K562 (cell line): Measurements from ENCODE around the gene SLC25A11.

ENCODE experiments used
- BACH1 ChIP-seq: fragments of 200-800 bp; sonication (Bioruptor generic); IDR thresholded peaks from 2 replicates; pipeline ENCODE4 v1.6.1; 2016; ENCODE audit warnings: missing genetic modification characterization, missing compliant biosample characterization
- CC2D1A ChIP-seq: fragments of 450-650 bp; IDR thresholded peaks from 2 replicates; pipeline ENCODE4 v1.6.1; 2017; ENCODE audit warnings: mild to moderate bottlenecking
- EZH2 ChIP-seq: IDR thresholded peaks from 2 replicates; pipeline ENCODE4 v1.6.1; 2012; ENCODE audit warnings: low read depth, mild to moderate bottlenecking, inconsistent platforms, low read length, borderline replicate concordance
- FOSL1 ChIP-seq: fragments of 200-800 bp; sonication (Bioruptor generic); conservative IDR thresholded peaks from 2 replicates; pipeline ENCODE4 v1.6.1; 2016; ENCODE audit warnings: missing genetic modification characterization, missing compliant biosample characterization
- NEUROD1 ChIP-seq: fragments of 150-350 bp; IDR thresholded peaks from 2 replicates; pipeline ENCODE4 v1.6.1; 2014; ENCODE audit warnings: borderline replicate concordance, low read length, low read depth; ENCODE audit not compliant: partially characterized antibody
- NFRKB ChIP-seq: fragments of 450-650 bp; IDR thresholded peaks from 2 replicates; pipeline ENCODE4 v1.6.1; 2016; ENCODE audit warnings: low read depth
- TCF7 ChIP-seq: sonication (generic); IDR thresholded peaks from 2 replicates; pipeline ENCODE4 v1.6.1; 2016; ENCODE audit warnings: antibody characterized with exemption, borderline replicate concordance
- ZNF175 ChIP-seq: fragments of 200-800 bp; sonication (Bioruptor generic); IDR thresholded peaks from 2 replicates; pipeline ENCODE4 v1.6.1; 2016; ENCODE audit warnings: low read depth, mild to moderate bottlenecking, missing genetic modification characterization, missing compliant biosample characterization
- ZNF589 ChIP-seq: fragments of 200-800 bp; sonication (Bioruptor generic); IDR thresholded peaks from 2 replicates; pipeline ENCODE4 v1.6.1; 2016; ENCODE audit warnings: low read depth, missing genetic modification characterization, missing compliant biosample characterization
- ZNF696 ChIP-seq: fragments of 250-450 bp; sonication (Bioruptor Pico); conservative IDR thresholded peaks from 2 replicates; pipeline ENCODE4 v1.4.0; 2020; ENCODE audit warnings: mild to moderate bottlenecking, moderate library complexity
- TF ChIP-seq, protein P1 (sequence below): fragments of 450-650 bp; IDR thresholded peaks from 2 replicates; pipeline ENCODE4 v1.6.1; 2016; ENCODE audit warnings: antibody characterized with exemption
- TF ChIP-seq, protein P2 (sequence below), 2 experiments: fragments of 450-650 bp; formaldehyde crosslinking in 1 of 2; IDR thresholded peaks; 2 replicates each; pipeline versions ENCODE4 v1.4.0 to v1.6.1; 2014 to 2020; ENCODE audit warnings: mild to moderate bottlenecking in 2 of 2, borderline replicate concordance in 1 of 2, low read depth in 1 of 2
- TF ChIP-seq, protein P3 (sequence below): sonication (generic); formaldehyde crosslinking; IDR thresholded peaks from 2 replicates; pipeline ENCODE4 v1.8.0; 2022; ENCODE audit warnings: missing genetic modification reagents, mild to moderate bottlenecking, borderline replicate concordance
- TF ChIP-seq, protein P4 (sequence below): fragments of 250-450 bp; sonication (Bioruptor Pico); IDR thresholded peaks from 2 replicates; pipeline ENCODE4 v1.8.0; 2021; ENCODE audit warnings: moderate library complexity, mild to moderate bottlenecking, inconsistent platforms

DNA sequence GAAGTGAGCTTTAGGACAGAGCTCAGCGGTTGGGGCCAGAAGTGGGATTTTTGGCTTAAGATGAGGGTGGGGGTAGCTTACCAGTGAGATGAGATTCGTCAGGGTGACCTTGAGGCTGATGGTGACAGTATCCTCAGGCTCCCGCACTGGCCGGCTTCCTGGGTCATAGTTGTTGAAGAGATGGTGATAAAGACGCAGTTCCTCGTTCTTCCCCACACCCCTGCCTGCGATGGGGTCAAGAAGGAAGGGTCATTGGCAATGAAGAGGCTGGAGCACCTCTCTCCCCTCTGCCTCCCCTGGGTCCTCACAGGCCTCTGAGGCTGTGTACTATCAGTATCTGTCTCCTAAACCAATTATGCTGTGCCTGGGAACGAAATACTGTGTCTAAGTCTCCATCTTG, 37.3 kb downstream of the SLC25A11 start:
- TF ChIP-seq NEUROD1 (no peak), ZNF589 (CRISPR knock-in tag) (no peak), ZNF696 (no peak), TCF7 (no peak), FOSL1 (tag) (no peak), NFRKB (no peak), CC2D1A (no peak), BACH1 (tag) (no peak), EZH2 (no peak), ZNF175 (no peak)
- TF ChIP-seq, protein P1, sequence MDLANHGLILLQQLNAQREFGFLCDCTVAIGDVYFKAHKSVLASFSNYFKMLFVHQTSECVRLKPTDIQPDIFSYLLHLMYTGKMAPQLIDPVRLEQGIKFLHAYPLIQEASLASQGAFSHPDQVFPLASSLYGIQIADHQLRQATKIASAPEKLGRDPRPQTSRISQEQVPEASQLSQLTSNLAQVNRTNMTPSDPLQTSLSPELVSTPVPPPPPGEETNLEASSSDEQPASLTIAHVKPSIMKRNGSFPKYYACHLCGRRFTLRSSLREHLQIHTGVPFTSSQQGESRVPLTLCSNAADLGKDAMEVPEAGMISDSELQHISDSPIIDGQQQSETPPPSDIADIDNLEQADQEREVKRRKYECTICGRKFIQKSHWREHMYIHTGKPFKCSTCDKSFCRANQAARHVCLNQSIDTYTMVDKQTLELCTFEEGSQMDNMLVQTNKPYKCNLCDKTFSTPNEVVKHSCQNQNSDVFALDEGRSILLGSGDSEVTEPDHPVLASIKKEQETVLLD, result no peak
- TF ChIP-seq, protein P2, sequence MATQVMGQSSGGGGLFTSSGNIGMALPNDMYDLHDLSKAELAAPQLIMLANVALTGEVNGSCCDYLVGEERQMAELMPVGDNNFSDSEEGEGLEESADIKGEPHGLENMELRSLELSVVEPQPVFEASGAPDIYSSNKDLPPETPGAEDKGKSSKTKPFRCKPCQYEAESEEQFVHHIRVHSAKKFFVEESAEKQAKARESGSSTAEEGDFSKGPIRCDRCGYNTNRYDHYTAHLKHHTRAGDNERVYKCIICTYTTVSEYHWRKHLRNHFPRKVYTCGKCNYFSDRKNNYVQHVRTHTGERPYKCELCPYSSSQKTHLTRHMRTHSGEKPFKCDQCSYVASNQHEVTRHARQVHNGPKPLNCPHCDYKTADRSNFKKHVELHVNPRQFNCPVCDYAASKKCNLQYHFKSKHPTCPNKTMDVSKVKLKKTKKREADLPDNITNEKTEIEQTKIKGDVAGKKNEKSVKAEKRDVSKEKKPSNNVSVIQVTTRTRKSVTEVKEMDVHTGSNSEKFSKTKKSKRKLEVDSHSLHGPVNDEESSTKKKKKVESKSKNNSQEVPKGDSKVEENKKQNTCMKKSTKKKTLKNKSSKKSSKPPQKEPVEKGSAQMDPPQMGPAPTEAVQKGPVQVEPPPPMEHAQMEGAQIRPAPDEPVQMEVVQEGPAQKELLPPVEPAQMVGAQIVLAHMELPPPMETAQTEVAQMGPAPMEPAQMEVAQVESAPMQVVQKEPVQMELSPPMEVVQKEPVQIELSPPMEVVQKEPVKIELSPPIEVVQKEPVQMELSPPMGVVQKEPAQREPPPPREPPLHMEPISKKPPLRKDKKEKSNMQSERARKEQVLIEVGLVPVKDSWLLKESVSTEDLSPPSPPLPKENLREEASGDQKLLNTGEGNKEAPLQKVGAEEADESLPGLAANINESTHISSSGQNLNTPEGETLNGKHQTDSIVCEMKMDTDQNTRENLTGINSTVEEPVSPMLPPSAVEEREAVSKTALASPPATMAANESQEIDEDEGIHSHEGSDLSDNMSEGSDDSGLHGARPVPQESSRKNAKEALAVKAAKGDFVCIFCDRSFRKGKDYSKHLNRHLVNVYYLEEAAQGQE (IDR thresholded peaks at IDR 0.05; ENCODE audit: borderline replicate concordance), result no peak
- TF ChIP-seq, protein P2 (CRISPR knock-in tag; IDR thresholded peaks at IDR 0.05; ENCODE audit: low read depth), result no peak
- TF ChIP-seq, protein P3, sequence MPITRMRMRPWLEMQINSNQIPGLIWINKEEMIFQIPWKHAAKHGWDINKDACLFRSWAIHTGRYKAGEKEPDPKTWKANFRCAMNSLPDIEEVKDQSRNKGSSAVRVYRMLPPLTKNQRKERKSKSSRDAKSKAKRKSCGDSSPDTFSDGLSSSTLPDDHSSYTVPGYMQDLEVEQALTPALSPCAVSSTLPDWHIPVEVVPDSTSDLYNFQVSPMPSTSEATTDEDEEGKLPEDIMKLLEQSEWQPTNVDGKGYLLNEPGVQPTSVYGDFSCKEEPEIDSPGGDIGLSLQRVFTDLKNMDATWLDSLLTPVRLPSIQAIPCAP, result no peak
- TF ChIP-seq, protein P4, sequence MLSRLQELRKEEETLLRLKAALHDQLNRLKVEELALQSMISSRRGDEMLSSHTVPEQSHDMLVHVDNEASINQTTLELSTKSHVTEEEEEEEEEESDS (CRISPR knock-in tag), result no peak
